ENCODE data around the gene TENM4. TPM values are rescaled to one million over a fixed set of nuclear protein-coding genes. Genes with fewer than 3 reads are reported as not detected.

Gene TENM4
- total and polyA plus RNA-seq, 2 of the 13 experiments (the other 11 are each of a cell fraction or from before 2014, with no cell fraction given): not detected

DNA sequence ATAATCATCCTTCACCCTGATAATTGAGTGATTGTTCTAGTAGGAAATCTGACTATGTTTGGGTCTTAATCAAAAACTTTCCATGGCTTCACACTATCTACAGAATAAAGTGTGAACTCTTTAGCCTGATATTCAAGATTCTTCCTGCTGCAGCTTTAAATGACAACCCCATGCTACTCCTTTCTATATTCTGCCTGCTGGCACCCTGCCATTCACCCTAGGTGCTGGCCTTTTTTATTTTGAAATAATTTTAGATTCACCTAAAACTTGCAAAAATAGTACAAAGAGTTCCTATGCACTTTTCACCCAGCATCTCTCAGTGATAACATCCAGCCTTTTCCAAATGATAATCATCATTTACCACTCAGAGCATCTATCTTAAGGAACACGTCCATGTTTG is 502.8 kb downstream of the TENM4 start:
- no peak for TF ChIP-seq ZNF570 (CRISPR knock-in tag; IDR thresholded peaks at IDR 0.05; ENCODE audit: borderline replicate concordance)
- TF ChIP-seq NR2F2 (IDR thresholded peaks at IDR 0.05; ENCODE audit: borderline replicate concordance, low read depth): no peak
- Histone ChIP-seq H3K9ac (ENCODE audit: insufficient read depth, low read depth, low read length) (no peak overlapping the region), H3K79me2 (ENCODE audit: insufficient read depth, low read length) (no peaks in the 10 kb centered on the region), H4K20me1 (ENCODE audit: insufficient read depth, low read length) (no peaks in the 10 kb centered on the region), H3K36me3 (replicated peaks in 1 of 2; ENCODE audit: control insufficient read depth in 1 of 2, insufficient read depth in 2 of 2, low read length in 2 of 2) (no peaks in the 10 kb centered on the region), H2AFZ (ENCODE audit: low read length) (no peak overlapping the region), H3K4me3 (replicated peaks in 1 of 3; ENCODE audit: insufficient read depth in 1 of 3, low read depth in 2 of 3, low read length in 3 of 3) (no peak overlapping the region), H3K27me3 (ENCODE audit: control insufficient read depth in 1 of 2, insufficient read depth in 2 of 2, low read length in 2 of 2) (peaks cover 2 to 8% of the 10 kb centered on the region in 2 experiments; a peak in 2 of 5 replicates), H3K4me1 (ENCODE audit: insufficient read depth, low read length) (0 out of 2 replicates have a peak, but pooled peaks cover 9% of the 10 kb centered on the region), H3K9me3 (ENCODE audit: low read length) (no peaks in the 10 kb centered on the region), H3K4me2 (ENCODE audit: low read depth, low read length) (no peak overlapping the region), H3K27ac (ENCODE audit: extremely low read length, insufficient read depth, low read length) (no peak overlapping the region)
- in situ Hi-C loops (cut with HindIII; ENCODE audit: extremely low pct_ligation_motif_present, low pct_unique_long_range_greater_than_20kb): no loop called here
- POLR2A ChIA-PET: no interaction called here
- CTCF ChIA-PET (ENCODE audit: low intra/inter-chr PET ratio, low total read pairs): no interaction called here
- ATAC-seq (no peak), FAIRE-seq (no peak), DNase-seq (ENCODE audit: low spot score) (no peak)
- intact Hi-C loops (cut with micrococcal nuclease; ENCODE audit: unreplicated experiment): no loop called here
- no TSS peak for BruUV-seq (replicated peaks)
- WGBS (ENCODE audit: low lambda C conversion rate): 6% methylated on average over 1 of the region's 1 CpG

DNA sequence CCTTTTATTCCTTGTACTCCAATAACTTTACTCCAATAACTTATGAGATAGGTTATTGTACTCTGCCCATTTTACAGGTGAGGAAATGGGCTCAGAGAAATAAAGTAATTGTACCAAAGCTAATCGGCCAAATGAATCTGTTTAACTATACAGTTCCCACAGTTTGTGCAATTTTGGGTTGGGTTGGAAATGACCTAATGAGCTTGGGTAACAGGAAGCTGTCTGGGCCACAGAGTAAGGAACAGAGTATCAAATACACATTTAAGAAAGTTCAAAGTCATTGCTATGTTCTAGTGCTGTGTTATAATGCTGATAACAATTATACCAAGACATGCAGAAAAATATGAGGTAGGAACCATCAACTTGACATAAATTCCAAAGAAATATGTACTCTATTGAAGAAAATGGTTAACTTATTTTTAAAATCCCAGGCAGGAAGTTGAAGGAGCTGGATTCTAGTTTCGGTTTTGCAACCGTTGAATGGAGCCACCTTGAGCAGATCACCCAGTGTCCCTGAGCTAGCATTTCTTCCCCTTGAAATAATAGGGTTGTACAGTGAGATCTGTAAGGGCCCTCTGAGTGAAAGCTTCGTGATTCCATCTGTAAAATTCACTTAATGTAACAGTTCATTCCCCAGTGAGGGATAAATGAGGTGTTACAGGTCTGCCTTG is 505.3 kb downstream of the TENM4 start:
- no peaks in the 10 kb centered on the region for H3K9me3 ChIP-seq (ENCODE audit: low read length)
- no TSS peak for BruUV-seq (replicated peaks)
- peaks cover 0 to 8% of the 10 kb centered on the region in 2 experiments; a peak in 1 of 5 replicates for H3K27me3 ChIP-seq (ENCODE audit: control insufficient read depth in 1 of 2, insufficient read depth in 2 of 2, low read length in 2 of 2)
- H4K20me1 ChIP-seq (ENCODE audit: insufficient read depth, low read length): no peaks in the 10 kb centered on the region
- in situ Hi-C loops (cut with HindIII; ENCODE audit: extremely low pct_ligation_motif_present, low pct_unique_long_range_greater_than_20kb) (no loop called here), intact Hi-C loops (cut with micrococcal nuclease; ENCODE audit: unreplicated experiment) (no loop called here)
- TF ChIP-seq, protein P1, sequence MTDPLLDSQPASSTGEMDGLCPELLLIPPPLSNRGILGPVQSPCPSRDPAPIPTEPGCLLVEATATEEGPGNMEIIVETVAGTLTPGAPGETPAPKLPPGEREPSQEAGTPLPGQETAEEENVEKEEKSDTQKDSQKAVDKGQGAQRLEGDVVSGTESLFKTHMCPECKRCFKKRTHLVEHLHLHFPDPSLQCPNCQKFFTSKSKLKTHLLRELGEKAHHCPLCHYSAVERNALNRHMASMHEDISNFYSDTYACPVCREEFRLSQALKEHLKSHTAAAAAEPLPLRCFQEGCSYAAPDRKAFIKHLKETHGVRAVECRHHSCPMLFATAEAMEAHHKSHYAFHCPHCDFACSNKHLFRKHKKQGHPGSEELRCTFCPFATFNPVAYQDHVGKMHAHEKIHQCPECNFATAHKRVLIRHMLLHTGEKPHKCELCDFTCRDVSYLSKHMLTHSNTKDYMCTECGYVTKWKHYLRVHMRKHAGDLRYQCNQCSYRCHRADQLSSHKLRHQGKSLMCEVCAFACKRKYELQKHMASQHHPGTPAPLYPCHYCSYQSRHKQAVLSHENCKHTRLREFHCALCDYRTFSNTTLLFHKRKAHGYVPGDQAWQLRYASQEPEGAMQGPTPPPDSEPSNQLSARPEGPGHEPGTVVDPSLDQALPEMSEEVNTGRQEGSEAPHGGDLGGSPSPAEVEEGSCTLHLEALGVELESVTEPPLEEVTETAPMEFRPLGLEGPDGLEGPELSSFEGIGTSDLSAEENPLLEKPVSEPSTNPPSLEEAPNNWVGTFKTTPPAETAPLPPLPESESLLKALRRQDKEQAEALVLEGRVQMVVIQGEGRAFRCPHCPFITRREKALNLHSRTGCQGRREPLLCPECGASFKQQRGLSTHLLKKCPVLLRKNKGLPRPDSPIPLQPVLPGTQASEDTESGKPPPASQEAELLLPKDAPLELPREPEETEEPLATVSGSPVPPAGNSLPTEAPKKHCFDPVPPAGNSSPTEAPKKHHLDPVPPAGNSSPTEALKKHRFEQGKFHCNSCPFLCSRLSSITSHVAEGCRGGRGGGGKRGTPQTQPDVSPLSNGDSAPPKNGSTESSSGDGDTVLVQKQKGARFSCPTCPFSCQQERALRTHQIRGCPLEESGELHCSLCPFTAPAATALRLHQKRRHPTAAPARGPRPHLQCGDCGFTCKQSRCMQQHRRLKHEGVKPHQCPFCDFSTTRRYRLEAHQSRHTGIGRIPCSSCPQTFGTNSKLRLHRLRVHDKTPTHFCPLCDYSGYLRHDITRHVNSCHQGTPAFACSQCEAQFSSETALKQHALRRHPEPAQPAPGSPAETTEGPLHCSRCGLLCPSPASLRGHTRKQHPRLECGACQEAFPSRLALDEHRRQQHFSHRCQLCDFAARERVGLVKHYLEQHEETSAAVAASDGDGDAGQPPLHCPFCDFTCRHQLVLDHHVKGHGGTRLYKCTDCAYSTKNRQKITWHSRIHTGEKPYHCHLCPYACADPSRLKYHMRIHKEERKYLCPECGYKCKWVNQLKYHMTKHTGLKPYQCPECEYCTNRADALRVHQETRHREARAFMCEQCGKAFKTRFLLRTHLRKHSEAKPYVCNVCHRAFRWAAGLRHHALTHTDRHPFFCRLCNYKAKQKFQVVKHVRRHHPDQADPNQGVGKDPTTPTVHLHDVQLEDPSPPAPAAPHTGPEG (CRISPR knock-in tag; IDR thresholded peaks at IDR 0.05): no peak
- TF ChIP-seq ZZZ3 (CRISPR knock-in tag; IDR thresholded peaks at IDR 0.05; ENCODE audit: borderline replicate concordance) (no peak), MAF1 (CRISPR knock-in tag; IDR thresholded peaks at IDR 0.05; ENCODE audit: borderline replicate concordance) (no peak), ZNF354B (CRISPR knock-in tag; IDR thresholded peaks at IDR 0.05) (no peak), ZNF3 (CRISPR knock-in tag; IDR thresholded peaks at IDR 0.05) (no peak)
- FAIRE-seq (no peak), ATAC-seq (no peak), DNase-seq (ENCODE audit: low spot score) (no peak)
- no peaks in the 10 kb centered on the region for H3K79me2 ChIP-seq (ENCODE audit: insufficient read depth, low read length)
- ChIA-PET CTCF (ENCODE audit: low intra/inter-chr PET ratio, low total read pairs) (no interaction called here), POLR2A (no interaction called here)
- no peak overlapping the region for H3K4me3 ChIP-seq (replicated peaks in 1 of 3; ENCODE audit: insufficient read depth in 1 of 3, low read depth in 2 of 3, low read length in 3 of 3)
- H3K36me3 ChIP-seq (replicated peaks in 1 of 2; ENCODE audit: control insufficient read depth in 1 of 2, insufficient read depth in 2 of 2, low read length in 2 of 2): no peaks in the 10 kb centered on the region
- H3K4me1 ChIP-seq (ENCODE audit: insufficient read depth, low read length): 0 out of 2 replicates have a peak, but pooled peaks cover 2% of the 10 kb centered on the region
- H3K9ac ChIP-seq (ENCODE audit: insufficient read depth, low read depth, low read length): no peak overlapping the region
- H3K4me2 ChIP-seq (ENCODE audit: low read depth, low read length): no peak overlapping the region
- no peak overlapping the region for H3K27ac ChIP-seq (ENCODE audit: extremely low read length, insufficient read depth, low read length)
- 11% methylated on average over 4 of the region's 4 CpGs for WGBS (ENCODE audit: low lambda C conversion rate)
- H2AFZ ChIP-seq (ENCODE audit: low read length): no peak overlapping the region

Data from HepG2 (cell line).